Activated T-helper 2 cell treated with anti-CD3 and anti-CD28 coated beads, Interferon-gamma antibody, Interleukin-2, Interleukin-4, amounts not matched to agents 10 μg/mL and 5 μg/mL and 100 μg/mL, durations not matched to agents 14 hours and 24 hours and 36 hours (primary cell): Measurements from ENCODE around the gene CEP83. TPM values are rescaled to one million over a fixed set of nuclear protein-coding genes. Genes with fewer than 3 reads are reported as not detected.
A peak's percentile ranks its signal among the peaks of the same experiment; 100 is the strongest.
"Not testable (repeated sequence)": the region's sequence is repeated elsewhere in the genome, so short reads cannot be mapped to it uniquely, and the experiment has no call there.

Experiments
- DNase-seq: peaks from one replicate; pipeline ENCODE4 v3.0.0; 2021; ENCODE audit warnings: low spot score
- H3K27ac Mint-ChIP-seq: one replicate; pipeline ENCODE4 v1.8.0; 2021; ENCODE audit warnings: mixed read lengths
- H3K27me3 Mint-ChIP-seq: one replicate; pipeline ENCODE4 v1.8.0; 2021; ENCODE audit warnings: low read depth, mixed read lengths
- H3K36me3 Mint-ChIP-seq: one replicate; pipeline ENCODE4 v1.8.0; 2021; ENCODE audit warnings: low read depth, mixed read lengths
- H3K4me1 Mint-ChIP-seq: one replicate; pipeline ENCODE4 v1.8.0; 2021; ENCODE audit warnings: low read depth, mixed read lengths
- H3K4me3 Mint-ChIP-seq: one replicate; pipeline ENCODE4 v1.8.0; 2021; ENCODE audit warnings: low read depth, mild to moderate bottlenecking, moderate library complexity, mixed read lengths
- H3K9me3 Mint-ChIP-seq: one replicate; pipeline ENCODE4 v1.8.0; 2021; ENCODE audit warnings: mixed read lengths
- intact Hi-C: fragments of 100-400 bp; cut with micrococcal nuclease; formaldehyde crosslinking; loops from one replicate; pipeline ENCODE4 v1.15.1; 2023
- total RNA-seq: library from RNA; stranded (reverse); gene quantifications from 2 replicates; pipeline ENCODE4 v1.2.3, GENCODE V29; 2022

The CEP83 gene
- total RNA-seq, 1 donor from 2014 or later: 32.4 TPM

- H3K4me3 Mint-ChIP-seq, DNase-seq, intact Hi-C loops, H3K27ac Mint-ChIP-seq, H3K4me1 Mint-ChIP-seq, H3K27me3 Mint-ChIP-seq: not testable (repeated sequence)
- Mint-ChIP-seq H3K36me3 (peaks cover 77% of the 10 kb centered on the region), H3K9me3 (peaks cover 60% of the 10 kb centered on the region)
Observed at GRCh38 chr12:94396014-94396413, 63.7 kb downstream of the CEP83 start.

- intact Hi-C loops: no loop called here
- H3K4me1 Mint-ChIP-seq: no peaks in the 10 kb centered on the region
- H3K4me3 Mint-ChIP-seq: no peak overlapping the region
- no peak for DNase-seq
- no peak overlapping the region for H3K27ac Mint-ChIP-seq
- H3K36me3 Mint-ChIP-seq: peaks cover 74% of the 10 kb centered on the region
- no peaks in the 10 kb centered on the region for H3K27me3 Mint-ChIP-seq
- H3K9me3 Mint-ChIP-seq: peaks cover 48% of the 10 kb centered on the region
Observed at GRCh38 chr12:94390130-94390485, 69.6 kb downstream of the CEP83 start.

DNA sequence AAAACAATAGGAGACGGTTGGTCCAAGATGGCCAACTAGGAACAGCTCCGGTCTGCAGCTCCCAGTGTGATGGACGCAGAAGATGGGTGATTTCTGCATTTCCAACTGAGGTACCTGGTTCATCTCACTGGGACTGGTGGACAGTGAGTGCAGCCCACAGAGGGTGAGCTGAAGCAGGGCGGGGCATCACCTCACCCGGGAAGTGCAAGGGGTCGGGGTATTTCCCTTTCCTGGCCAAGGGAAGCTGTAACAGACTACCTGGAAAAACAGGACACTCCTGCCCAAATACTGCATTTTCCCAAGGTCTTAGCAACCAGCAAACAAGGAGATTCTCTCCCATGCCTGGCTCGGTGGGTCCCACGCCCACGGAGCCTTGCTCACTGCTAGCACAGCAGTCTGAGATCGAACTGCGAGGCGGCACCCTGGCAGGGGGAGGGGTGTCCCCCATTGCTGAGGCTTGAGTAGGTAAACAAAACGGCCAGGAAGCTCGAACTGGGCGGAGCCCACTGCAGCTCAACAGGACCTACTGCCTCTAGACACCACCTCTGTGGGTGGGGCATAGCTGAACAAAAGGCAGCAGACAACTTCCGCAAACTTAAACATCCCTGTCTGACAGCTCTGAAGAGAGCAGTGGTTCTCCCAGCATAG is 70.1 kb downstream of the CEP83 start:
- H3K4me3 Mint-ChIP-seq, DNase-seq, intact Hi-C loops, H3K27me3 Mint-ChIP-seq, H3K4me1 Mint-ChIP-seq, H3K27ac Mint-ChIP-seq: not testable (repeated sequence)
- H3K9me3 Mint-ChIP-seq: peaks cover 50% of the 10 kb centered on the region
- H3K36me3 Mint-ChIP-seq: peaks cover 74% of the 10 kb centered on the region

DNA sequence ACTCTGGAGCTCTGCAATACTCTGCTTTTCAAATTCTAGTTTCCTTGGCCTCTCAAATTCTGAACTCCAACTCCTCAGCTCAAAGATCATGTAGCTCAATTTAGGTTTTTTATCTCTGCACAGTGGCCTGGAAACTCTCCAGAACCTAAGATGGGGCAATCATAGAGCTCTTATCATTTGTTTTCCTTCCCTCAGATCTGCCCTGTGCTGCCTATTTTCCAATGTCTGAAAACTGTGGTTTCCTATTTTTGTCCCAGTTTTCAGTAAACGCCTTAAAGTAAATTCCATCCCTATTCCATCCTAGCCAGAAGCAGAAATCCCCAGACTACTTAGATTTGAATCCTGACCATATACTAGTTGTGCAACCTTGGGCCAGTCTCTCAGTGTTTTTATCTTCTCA is 73.2 kb downstream of the CEP83 start:
- Mint-ChIP-seq H3K27me3 (no peaks in the 10 kb centered on the region), H3K4me1 (peaks cover 4% of the 10 kb centered on the region), H3K9me3 (peaks cover 41% of the 10 kb centered on the region), H3K4me3 (no peak overlapping the region), H3K27ac (no peak overlapping the region), H3K36me3 (peaks cover 76% of the 10 kb centered on the region)
- intact Hi-C loops: no loop called here
- no peak for DNase-seq

DNA sequence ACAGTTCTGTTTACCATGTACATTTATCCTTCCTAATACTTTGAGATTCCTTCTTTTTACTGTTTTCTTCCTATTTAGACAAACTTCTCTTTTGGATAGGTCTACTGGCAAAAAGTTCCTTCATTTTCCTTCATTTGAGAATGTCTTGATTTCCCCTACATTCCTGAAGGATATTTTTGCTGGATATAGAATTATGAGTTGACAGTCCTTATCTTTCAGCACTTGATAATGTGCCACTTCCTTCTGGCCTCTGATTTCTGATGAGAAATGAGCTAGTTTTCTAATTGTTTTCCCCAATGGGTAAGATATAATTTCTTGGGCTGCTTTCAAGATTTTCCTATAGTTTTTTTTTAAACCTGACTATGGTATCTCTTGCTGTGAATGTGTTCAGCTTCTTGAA is 75.6 kb downstream of the CEP83 start:
- Mint-ChIP-seq H3K9me3 (peaks cover 34% of the 10 kb centered on the region), H3K4me1 (peaks cover 20% of the 10 kb centered on the region), H3K4me3 (no peak overlapping the region), H3K27me3 (no peaks in the 10 kb centered on the region), H3K36me3 (peaks cover 71% of the 10 kb centered on the region), H3K27ac (no peak overlapping the region)
- no peak for DNase-seq
- intact Hi-C loops: no loop called here

GRCh38 chr12:94380507-94380906 is 79.2 kb downstream of the CEP83 start:
- Mint-ChIP-seq H3K36me3 (peaks cover 68% of the 10 kb centered on the region), H3K4me3 (no peak overlapping the region), H3K27me3 (no peaks in the 10 kb centered on the region), H3K9me3 (peaks cover 17% of the 10 kb centered on the region), H3K4me1 (peaks cover 28% of the 10 kb centered on the region), H3K27ac (peak overlapping the region; percentile 23)
- intact Hi-C loops: no loop called here
- DNase-seq: no peak

DNA sequence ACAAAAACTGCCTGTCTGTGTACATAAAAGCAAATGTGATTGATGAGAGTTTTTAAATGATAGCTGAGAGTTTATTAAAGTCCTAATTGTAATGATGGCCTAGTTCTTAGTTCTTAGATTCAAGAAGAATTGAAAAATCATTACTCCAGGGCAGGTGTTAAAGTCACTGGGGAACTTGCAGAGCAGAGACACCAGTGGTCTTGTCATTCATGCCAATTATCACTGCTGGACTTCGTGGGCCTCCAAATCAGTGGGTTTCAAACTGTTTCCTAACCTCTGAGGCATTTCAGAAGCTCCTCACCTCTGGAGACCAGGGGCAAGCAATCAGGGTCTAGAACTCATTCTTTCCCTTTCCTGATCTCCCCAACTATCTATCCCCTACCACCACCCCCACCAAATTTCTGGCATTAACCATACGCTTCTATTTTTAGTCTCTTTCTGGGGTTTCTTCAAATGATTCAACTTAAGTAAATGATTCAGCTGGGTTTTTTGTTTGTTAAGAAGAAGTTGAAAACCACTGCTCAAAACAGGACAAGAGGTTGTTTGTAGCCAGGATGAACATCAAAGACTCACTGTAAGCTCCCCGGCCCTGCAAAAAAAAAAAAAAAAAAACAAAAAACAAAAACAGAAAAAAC is 80.1 kb downstream of the CEP83 start:
- H3K4me1 Mint-ChIP-seq: peaks cover 30% of the 10 kb centered on the region
- H3K36me3 Mint-ChIP-seq: peaks cover 68% of the 10 kb centered on the region
- no peak overlapping the region for H3K4me3 Mint-ChIP-seq
- peak overlapping the region; percentile 50 for H3K27ac Mint-ChIP-seq
- H3K27me3 Mint-ChIP-seq: no peaks in the 10 kb centered on the region
- peaks cover 7% of the 10 kb centered on the region for H3K9me3 Mint-ChIP-seq
- intact Hi-C loops: loop anchor here (1.0 to 10.0 kb wide), 2 partner anchors 74 to 205 kb away; no protein-coding TSS in a partner anchor
- DNase-seq: no peak

- no peaks in the 10 kb centered on the region for H3K27me3 Mint-ChIP-seq
- H3K4me1 Mint-ChIP-seq: peaks cover 42% of the 10 kb centered on the region
- H3K36me3 Mint-ChIP-seq: peaks cover 65% of the 10 kb centered on the region
- intact Hi-C loops: loop anchor here (10.0 kb wide), 1 partner anchor 203 kb away; no protein-coding TSS in a partner anchor
- no peak overlapping the region for H3K27ac Mint-ChIP-seq
- no peak overlapping the region for H3K4me3 Mint-ChIP-seq
- no peak for DNase-seq
- H3K9me3 Mint-ChIP-seq: no peaks in the 10 kb centered on the region
Observed at GRCh38 chr12:94377599-94377998, 82.1 kb downstream of the CEP83 start.

- no peak for DNase-seq
- H3K27ac Mint-ChIP-seq: no peak overlapping the region
- H3K4me3 Mint-ChIP-seq: no peak overlapping the region
- peaks cover 55% of the 10 kb centered on the region for H3K36me3 Mint-ChIP-seq
- intact Hi-C loops: loop anchor here (10.0 kb wide), 1 partner anchor 199 kb away; no protein-coding TSS in a partner anchor
- no peaks in the 10 kb centered on the region for H3K27me3 Mint-ChIP-seq
- H3K9me3 Mint-ChIP-seq: no peaks in the 10 kb centered on the region
- peaks cover 30% of the 10 kb centered on the region for H3K4me1 Mint-ChIP-seq
Observed at GRCh38 chr12:94374124-94374523, 85.5 kb downstream of the CEP83 start.

DNA sequence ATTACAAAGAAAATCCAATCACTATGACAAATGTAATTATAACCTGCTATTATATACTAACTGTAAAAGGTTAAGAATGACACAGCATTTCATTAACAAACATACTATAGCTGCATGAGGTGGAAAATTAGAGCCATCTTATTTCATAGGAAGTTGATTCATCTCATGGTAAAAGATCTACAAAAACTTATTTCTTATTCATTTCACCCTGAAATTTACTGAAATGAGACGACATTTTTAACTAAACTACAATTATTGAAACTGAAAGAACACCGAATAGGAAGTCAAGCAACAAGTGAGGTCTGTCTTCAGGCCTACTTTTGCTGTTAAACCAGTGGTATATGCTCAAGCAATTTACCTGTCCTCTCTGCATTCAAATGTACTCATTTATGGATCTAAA is 87.2 kb downstream of the CEP83 start:
- no peak for DNase-seq
- intact Hi-C loops: loop anchor here (1.0 to 10.0 kb wide), 7 partner anchors 45 to 224 kb away; partner anchors contain the start of genes CEP83 and PLXNC1
- Mint-ChIP-seq H3K27ac (peak overlapping the region; percentile 74), H3K4me1 (peaks cover 41% of the 10 kb centered on the region), H3K36me3 (peaks cover 59% of the 10 kb centered on the region), H3K9me3 (no peaks in the 10 kb centered on the region), H3K27me3 (no peaks in the 10 kb centered on the region), H3K4me3 (peak overlapping the region; percentile 13)

- Mint-ChIP-seq H3K27me3 (no peaks in the 10 kb centered on the region), H3K9me3 (peaks cover 51% of the 10 kb centered on the region), H3K4me1 (peaks cover 3% of the 10 kb centered on the region)
Observed at GRCh38 chr12:94362653-94363052, 97.0 kb downstream of the CEP83 start.

GRCh38 chr12:94359761-94360160 is 99.9 kb downstream of the CEP83 start:
- Mint-ChIP-seq H3K9me3 (peaks cover 54% of the 10 kb centered on the region), H3K4me3 (no peak overlapping the region), H3K4me1 (no peaks in the 10 kb centered on the region), H3K36me3 (peaks cover 92% of the 10 kb centered on the region), H3K27ac (no peak overlapping the region), H3K27me3 (no peaks in the 10 kb centered on the region)
- no peak for DNase-seq
- intact Hi-C loops: no loop called here

More at GRCh38 chr12:94362653-94363052, 97.0 kb downstream of the CEP83 start:
- DNase-seq: no peak
- intact Hi-C loops: no loop called here
- H3K36me3 Mint-ChIP-seq: peaks cover 89% of the 10 kb centered on the region
- no peak overlapping the region for H3K4me3 Mint-ChIP-seq
- no peak overlapping the region for H3K27ac Mint-ChIP-seq

DNA sequence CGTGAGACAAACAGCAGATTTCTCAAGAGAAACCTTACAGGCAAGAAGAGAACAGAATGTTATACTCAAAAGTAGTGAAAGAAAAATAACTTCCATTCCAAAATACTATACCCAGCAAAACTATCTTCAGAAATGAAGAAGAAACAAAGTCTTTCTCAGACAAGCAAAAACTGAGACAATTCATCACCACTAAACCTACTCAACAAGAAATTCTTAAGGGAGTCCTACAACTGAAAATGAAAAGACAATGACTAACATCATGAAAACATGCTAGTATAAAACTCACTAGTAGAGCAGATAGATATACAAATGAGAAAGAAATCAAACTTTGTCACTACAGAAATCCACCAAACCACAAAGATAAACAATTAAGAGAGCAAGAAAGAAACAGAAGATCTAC is 106.5 kb downstream of the CEP83 start:
- H3K27ac Mint-ChIP-seq: peak overlapping the region; percentile 26
- intact Hi-C loops: no loop called here
- peaks cover 65% of the 10 kb centered on the region for H3K9me3 Mint-ChIP-seq
- peaks cover 4% of the 10 kb centered on the region for H3K4me1 Mint-ChIP-seq
- no peak for DNase-seq
- H3K27me3 Mint-ChIP-seq: no peaks in the 10 kb centered on the region
- no peak overlapping the region for H3K4me3 Mint-ChIP-seq
- peaks cover 93% of the 10 kb centered on the region for H3K36me3 Mint-ChIP-seq
